ENCODE data around the gene TRAF2.

Gene TRAF2

GRCh38 chr9:136962701-136963248, 76.5 kb downstream of the TRAF2 start:
- no peak for DNase-seq

- no peak for DNase-seq
Observed at GRCh38 chr9:136963341-136963740, 77.0 kb downstream of the TRAF2 start.

- DNase-seq: no peak
Observed at GRCh38 chr9:136963751-136964150, 77.4 kb downstream of the TRAF2 start.

GRCh38 chr9:136964171-136964689, 77.9 kb downstream of the TRAF2 start:
- no peak for DNase-seq

- DNase-seq: no peak
Observed at GRCh38 chr9:136964833-136965422, 78.6 kb downstream of the TRAF2 start.

GRCh38 chr9:136965771-136966484, 79.6 kb downstream of the TRAF2 start:
- DNase-seq: no peak

GRCh38 chr9:136968333-136969127, 82.2 kb downstream of the TRAF2 start:
- no peak for DNase-seq

- DNase-seq: no peak
Observed at GRCh38 chr9:136969150-136969549, 82.8 kb downstream of the TRAF2 start.

GRCh38 chr9:136969774-136970173, 83.5 kb downstream of the TRAF2 start:
- no peak for DNase-seq

- no peak for DNase-seq
Observed at GRCh38 chr9:136970361-136970760, 84.0 kb downstream of the TRAF2 start.

- DNase-seq: no peak
Observed at GRCh38 chr9:136971746-136972145, 85.4 kb downstream of the TRAF2 start.

GRCh38 chr9:136972335-136972734, 86.0 kb downstream of the TRAF2 start:
- no peak for DNase-seq

- no peak for DNase-seq
Observed at GRCh38 chr9:136972743-136973142, 86.4 kb downstream of the TRAF2 start.

GRCh38 chr9:136973618-136974617, 87.6 kb downstream of the TRAF2 start:
- DNase-seq: no peak

GRCh38 chr9:136974817-136975535, 88.7 kb downstream of the TRAF2 start:
- DNase-seq: no peak

GRCh38 chr9:136975644-136976043, 89.3 kb downstream of the TRAF2 start:
- no peak for DNase-seq
